ENCODE results near the gene PTPN23. TPM values are rescaled to one million over a fixed set of nuclear protein-coding genes. Genes with fewer than 3 reads are reported as not detected.

Gene PTPN23
- total RNA-seq, 1 experiment from 2014 or later = 53.5 TPM

DNA sequence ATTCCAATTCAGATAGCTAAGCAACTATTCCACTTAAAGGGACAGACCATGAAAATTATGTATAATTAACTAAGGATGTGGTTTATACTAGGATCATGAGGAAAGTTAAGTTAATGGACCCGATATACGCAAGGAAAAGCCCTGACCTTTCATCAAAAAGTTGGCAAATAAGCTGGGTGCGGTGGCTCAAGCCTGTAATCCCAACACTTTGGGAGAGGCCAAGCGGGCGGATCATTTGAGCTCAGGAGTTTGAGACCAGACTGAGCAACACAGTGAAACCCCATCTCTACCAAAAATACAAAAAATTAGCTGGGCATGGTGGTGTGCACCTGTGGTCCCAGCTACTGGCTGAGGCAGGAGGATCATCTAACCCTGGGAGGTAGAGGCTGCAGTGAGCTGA, 55.4 kb downstream of the PTPN23 start:
- ChIA-PET POLR2A (no interaction called here), CTCF (interaction anchor here (1.2 to 1.4 kb wide), 2 partner anchors 15 to 39 kb away, joined by 3 to 6 read pairs; no protein-coding TSS in a partner anchor)
- peaks cover 51% of the 10 kb centered on the region for H3K36me3 Mint-ChIP-seq
- H3K27me3 Mint-ChIP-seq (ENCODE audit: low read depth) = no peaks in the 10 kb centered on the region
- no peak for DNase-seq (ENCODE audit: low spot score)
- H3K27ac Mint-ChIP-seq = no peak overlapping the region
- H3K4me1 Mint-ChIP-seq = peaks cover 2% of the 10 kb centered on the region; the same call in 1 of the 2 replicates
- ATAC-seq = no peak
- H3K9me3 Mint-ChIP-seq = no peaks in the 10 kb centered on the region; the same call in 1 of the 2 replicates
- H3K4me3 Mint-ChIP-seq = no peak overlapping the region
- TF ChIP-seq SOX15 (CRISPR knock-in tag; IDR thresholded peaks at IDR 0.05) (no peak), ZNF396 (CRISPR knock-in tag; IDR thresholded peaks at IDR 0.05; ENCODE audit: borderline replicate concordance) (no peak), GRHL2 (CRISPR knock-in tag; IDR thresholded peaks at IDR 0.05; ENCODE audit: insufficient replicate concordance, severe bottlenecking) (no peak), GTF2I (CRISPR knock-in tag; conservative IDR thresholded peaks at IDR 0.05) (no peak)
- TF ChIP-seq, protein P1, sequence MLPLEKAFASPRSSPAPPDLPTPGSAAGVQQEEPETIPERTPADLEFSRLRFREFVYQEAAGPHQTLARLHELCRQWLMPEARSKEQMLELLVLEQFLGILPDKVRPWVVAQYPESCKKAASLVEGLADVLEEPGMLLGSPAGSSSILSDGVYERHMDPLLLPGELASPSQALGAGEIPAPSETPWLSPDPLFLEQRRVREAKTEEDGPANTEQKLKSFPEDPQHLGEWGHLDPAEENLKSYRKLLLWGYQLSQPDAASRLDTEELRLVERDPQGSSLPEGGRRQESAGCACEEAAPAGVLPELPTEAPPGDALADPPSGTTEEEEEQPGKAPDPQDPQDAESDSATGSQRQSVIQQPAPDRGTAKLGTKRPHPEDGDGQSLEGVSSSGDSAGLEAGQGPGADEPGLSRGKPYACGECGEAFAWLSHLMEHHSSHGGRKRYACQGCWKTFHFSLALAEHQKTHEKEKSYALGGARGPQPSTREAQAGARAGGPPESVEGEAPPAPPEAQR (CRISPR knock-in tag; IDR thresholded peaks at IDR 0.05) = no peak
- TF ChIP-seq, protein P2, sequence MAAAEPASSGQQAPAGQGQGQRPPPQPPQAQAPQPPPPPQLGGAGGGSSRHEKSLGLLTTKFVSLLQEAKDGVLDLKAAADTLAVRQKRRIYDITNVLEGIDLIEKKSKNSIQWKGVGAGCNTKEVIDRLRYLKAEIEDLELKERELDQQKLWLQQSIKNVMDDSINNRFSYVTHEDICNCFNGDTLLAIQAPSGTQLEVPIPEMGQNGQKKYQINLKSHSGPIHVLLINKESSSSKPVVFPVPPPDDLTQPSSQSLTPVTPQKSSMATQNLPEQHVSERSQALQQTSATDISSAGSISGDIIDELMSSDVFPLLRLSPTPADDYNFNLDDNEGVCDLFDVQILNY (CRISPR knock-in tag; IDR thresholded peaks at IDR 0.05) = no peak
- TF ChIP-seq, protein P3, sequence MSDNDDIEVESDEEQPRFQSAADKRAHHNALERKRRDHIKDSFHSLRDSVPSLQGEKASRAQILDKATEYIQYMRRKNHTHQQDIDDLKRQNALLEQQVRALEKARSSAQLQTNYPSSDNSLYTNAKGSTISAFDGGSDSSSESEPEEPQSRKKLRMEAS (CRISPR knock-in tag; IDR thresholded peaks at IDR 0.05) = no peak

DNA sequence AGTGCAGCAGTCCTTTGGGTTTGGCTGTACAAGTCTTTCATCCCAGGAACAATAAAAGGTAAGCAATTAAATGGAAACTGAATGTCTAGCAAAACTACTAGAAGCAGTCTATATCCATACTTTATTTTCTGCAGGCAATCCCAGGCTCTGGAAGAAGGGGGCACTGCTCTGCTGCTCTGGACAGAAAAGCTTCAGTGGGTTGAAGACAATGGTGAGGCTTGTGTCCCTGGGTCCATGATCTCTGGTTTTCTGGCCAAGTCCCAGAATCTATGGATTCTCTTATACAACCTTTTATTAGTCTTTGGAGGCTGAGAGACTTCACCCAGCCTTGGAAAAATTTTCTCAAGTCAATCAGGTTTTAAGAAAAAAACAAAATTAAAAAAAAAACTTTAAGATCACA, 59.3 kb downstream of the PTPN23 start:
- Mint-ChIP-seq H3K27me3 (ENCODE audit: low read depth) (no peaks in the 10 kb centered on the region), H3K4me1 (peaks cover 13% of the 10 kb centered on the region), H3K4me3 (no peak overlapping the region), H3K27ac (no peak overlapping the region; the same call in 1 of the 2 replicates), H3K9me3 (no peaks in the 10 kb centered on the region; the same call in 1 of the 2 replicates), H3K36me3 (peaks cover 45% of the 10 kb centered on the region)
- POLR2A ChIA-PET = no interaction called here
- ATAC-seq = peak; percentile 82
- TF ChIP-seq, protein P4, sequence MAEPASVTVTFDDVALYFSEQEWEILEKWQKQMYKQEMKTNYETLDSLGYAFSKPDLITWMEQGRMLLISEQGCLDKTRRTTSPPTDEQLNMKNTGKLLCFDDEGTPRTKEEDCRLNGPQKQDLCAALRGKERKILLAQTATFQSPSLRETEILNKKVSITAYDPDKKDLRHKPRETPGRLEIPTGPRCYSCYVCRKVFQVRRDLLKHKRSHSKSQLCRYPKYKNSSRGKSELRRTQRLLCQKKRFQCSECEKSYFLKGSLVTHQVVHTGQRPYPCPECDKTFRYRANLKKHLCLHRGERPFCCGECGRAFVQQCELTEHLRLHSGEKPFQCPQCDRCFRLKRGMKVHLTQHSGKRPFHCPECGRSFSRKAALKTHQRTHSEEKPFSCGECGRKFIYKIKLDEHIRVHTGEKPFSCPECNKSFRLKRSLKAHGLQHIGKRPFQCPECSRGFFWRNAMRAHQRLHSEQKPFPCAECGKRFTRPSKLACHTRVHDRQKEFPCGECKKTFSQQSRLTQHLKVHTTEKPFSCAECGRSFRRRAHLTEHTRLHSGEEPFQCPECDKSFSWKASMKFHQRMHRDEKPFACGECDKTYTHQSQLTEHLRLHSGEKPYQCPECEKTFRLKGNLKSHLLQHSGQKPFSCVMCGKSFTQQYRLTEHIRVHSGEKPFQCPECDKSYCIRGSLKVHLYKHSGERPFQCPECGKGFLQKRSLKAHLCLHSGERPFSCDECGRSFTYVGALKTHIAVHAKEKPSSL (CRISPR knock-in tag; conservative IDR thresholded peaks at IDR 0.05) = no peak
- TF ChIP-seq ZNF317 (CRISPR knock-in tag; IDR thresholded peaks at IDR 0.05; ENCODE audit: borderline replicate concordance, low read depth) = no peak
- TF ChIP-seq, protein P5, sequence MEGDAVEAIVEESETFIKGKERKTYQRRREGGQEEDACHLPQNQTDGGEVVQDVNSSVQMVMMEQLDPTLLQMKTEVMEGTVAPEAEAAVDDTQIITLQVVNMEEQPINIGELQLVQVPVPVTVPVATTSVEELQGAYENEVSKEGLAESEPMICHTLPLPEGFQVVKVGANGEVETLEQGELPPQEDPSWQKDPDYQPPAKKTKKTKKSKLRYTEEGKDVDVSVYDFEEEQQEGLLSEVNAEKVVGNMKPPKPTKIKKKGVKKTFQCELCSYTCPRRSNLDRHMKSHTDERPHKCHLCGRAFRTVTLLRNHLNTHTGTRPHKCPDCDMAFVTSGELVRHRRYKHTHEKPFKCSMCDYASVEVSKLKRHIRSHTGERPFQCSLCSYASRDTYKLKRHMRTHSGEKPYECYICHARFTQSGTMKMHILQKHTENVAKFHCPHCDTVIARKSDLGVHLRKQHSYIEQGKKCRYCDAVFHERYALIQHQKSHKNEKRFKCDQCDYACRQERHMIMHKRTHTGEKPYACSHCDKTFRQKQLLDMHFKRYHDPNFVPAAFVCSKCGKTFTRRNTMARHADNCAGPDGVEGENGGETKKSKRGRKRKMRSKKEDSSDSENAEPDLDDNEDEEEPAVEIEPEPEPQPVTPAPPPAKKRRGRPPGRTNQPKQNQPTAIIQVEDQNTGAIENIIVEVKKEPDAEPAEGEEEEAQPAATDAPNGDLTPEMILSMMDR (IDR thresholded peaks at IDR 0.05) = no peak
- TF ChIP-seq CREM (CRISPR knock-in tag; IDR thresholded peaks at IDR 0.05) = no peak
- DNase-seq (ENCODE audit: low spot score) = no peak
- CTCF ChIA-PET = interaction anchor here (0.6 to 3.1 kb wide), 6 partner anchors 19 to 113 kb away, joined by 3 to 13 read pairs (median 3); no protein-coding TSS in a partner anchor

DNA sequence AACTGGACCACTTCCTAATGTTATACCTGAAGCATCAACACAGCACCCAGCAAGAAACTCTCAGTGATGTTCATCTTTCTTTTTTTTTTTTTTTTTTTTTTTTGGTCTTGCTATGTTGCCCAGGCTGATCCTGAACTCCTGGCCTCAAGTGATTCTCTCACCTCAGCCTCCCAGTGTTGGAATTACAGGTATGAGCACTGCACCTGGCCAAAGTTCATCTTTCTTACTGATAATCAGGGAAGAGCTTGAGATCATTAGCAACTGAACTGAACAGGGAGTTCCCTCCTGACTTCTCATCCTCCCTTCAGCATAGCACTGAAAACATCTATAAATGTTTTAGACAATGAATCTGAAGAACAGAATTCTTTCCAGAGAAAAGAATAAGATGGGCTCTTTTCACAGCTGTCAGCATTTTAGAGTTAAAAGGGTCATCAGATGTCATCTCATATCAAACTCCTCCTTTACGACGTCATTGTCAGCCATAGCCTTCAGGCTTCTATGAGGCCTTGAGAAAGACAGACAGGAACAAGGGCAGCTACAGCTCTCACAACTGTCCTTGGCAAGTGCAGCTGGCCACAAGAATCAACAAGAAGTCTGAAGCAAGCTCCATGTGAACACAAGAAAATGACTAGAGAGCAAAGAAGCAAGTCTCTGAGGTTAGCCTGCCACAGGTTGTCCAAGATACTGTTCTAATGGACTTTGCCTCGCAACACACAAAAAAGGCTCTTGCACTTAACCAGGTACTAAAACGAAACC, 61.2 kb downstream of the PTPN23 start:
- no peak for TF ChIP-seq SMAD3 (CRISPR knock-in tag; IDR thresholded peaks at IDR 0.05; ENCODE audit: borderline replicate concordance)
- TF ChIP-seq TEAD4 (CRISPR knock-in tag; IDR thresholded peaks at IDR 0.05) = no peak
- no peak for TF ChIP-seq ZNF671 (CRISPR knock-in tag; IDR thresholded peaks at IDR 0.05)
- TF ChIP-seq JUN (CRISPR knock-in tag; IDR thresholded peaks at IDR 0.05) = no peak
- TF ChIP-seq, protein P4 (CRISPR knock-in tag; conservative IDR thresholded peaks at IDR 0.05) = no peak
- TF ChIP-seq KAT7 (CRISPR knock-in tag; IDR thresholded peaks at IDR 0.05; ENCODE audit: borderline replicate concordance) = no peak
- no peak for TF ChIP-seq ATF1 (CRISPR knock-in tag; IDR thresholded peaks at IDR 0.05)
- TF ChIP-seq ETV6 (CRISPR knock-in tag; IDR thresholded peaks at IDR 0.05) = no peak
- no peak for TF ChIP-seq ESRRA (CRISPR knock-in tag; IDR thresholded peaks at IDR 0.05; ENCODE audit: borderline replicate concordance)
- H3K36me3 Mint-ChIP-seq = peaks cover 47% of the 10 kb centered on the region
- no peaks in the 10 kb centered on the region; the same call in 1 of the 2 replicates for H3K9me3 Mint-ChIP-seq
- H3K4me1 Mint-ChIP-seq = peaks cover 13% of the 10 kb centered on the region
- CTCF ChIA-PET = interaction anchor here (3.1 kb wide), 1 partner anchor 21 kb away, joined by 13 read pairs; no protein-coding TSS in a partner anchor
- no peak for DNase-seq (ENCODE audit: low spot score)
- peak overlapping the region; percentile 74; the same call in 1 of the 2 replicates for H3K27ac Mint-ChIP-seq
- H3K27me3 Mint-ChIP-seq (ENCODE audit: low read depth) = no peaks in the 10 kb centered on the region
- POLR2A ChIA-PET = no interaction called here
- H3K4me3 Mint-ChIP-seq = no peak overlapping the region
- ATAC-seq = no peak

All from WTC11 (cell line).